ENCODE results near the gene CHRNB4. TPM values are rescaled to one million over a fixed set of nuclear protein-coding genes. Genes with fewer than 3 reads are reported as not detected.

CHRNB4 gene
- total RNA-seq, 1 donor from 2014 or later: 3.2 TPM

- Mint-ChIP-seq H3K27me3 (ENCODE audit: low read depth) (no peaks in the 10 kb centered on the region), H3K4me1 (peaks cover 45% of the 10 kb centered on the region), H3K27ac (no peak overlapping the region), H3K36me3 (no peaks in the 10 kb centered on the region), H3K4me3 (no peak overlapping the region), H3K9me3 (no peaks in the 10 kb centered on the region)
- no peak for DNase-seq (ENCODE audit: low spot score in 2 of 2, unreplicated experiment in 2 of 2)
- TF ChIP-seq CTCF (IDR thresholded peaks at IDR 0.05; ENCODE audit: unreplicated experiment): no peak
These were observed 35.6 kb upstream of the CHRNB4 start for GRCh38 chr15:78676424-78677110.

DNA sequence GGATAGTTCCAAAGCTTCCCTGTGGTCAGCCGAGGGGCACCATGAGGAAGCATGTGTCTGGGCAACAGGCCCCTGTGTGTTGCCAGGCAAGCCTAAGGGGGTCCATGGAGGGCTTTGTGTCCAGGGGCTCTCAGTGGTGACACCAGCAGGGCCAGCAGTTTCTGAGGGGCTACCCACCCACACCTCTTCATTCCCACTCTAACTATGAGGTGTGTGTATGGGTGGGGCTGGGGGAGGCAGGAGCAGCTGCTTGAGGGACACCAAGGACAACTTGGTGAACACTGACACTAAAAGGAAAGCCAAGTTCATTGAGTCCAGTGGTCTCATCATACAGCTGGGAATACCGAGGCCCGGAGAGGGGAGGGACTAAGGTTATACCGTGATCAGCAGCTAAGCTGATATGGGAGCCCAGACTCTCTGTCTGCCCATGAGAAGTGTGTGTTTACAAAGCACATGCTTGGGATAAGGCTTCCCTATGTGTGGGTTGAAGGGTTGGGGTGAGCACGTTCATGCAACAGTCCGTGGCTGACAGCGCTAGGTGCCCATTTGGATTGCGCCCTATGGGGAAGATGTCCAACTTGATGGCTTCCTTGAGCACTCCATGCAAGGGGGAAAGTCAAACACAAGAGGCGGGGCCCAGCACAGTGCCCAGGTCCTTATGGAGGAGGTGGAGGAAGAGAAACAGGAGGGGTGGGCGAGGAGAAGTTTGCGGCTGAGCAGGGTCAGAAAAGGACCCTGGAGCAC, 34.8 kb upstream of the CHRNB4 start:
- Mint-ChIP-seq H3K4me3 (no peak overlapping the region), H3K36me3 (no peaks in the 10 kb centered on the region)
- no peak for DNase-seq (ENCODE audit: low spot score in 2 of 2, unreplicated experiment in 2 of 2)

DNA sequence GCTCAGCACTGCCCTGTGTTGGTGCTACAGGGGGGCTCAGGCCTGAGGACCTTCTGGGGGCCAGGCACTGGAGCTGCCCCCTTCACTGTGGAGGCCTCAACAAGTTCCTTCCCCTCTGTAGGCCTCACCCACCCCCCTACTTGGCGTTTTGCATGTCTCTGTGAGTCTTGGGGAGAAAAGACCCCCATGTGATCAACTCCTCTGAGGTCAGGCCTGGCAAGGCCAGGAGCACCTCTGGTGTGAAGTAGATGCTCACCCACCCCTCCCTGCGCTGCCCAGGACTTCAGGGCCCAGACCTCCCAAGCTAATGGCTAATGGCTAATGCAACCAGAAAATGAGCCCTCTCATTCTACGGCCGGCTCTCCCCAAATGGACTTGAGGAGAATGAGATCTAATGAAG, 34.2 kb upstream of the CHRNB4 start:
- Mint-ChIP-seq H3K4me3 (no peak overlapping the region), H3K36me3 (no peaks in the 10 kb centered on the region), H3K4me1 (peaks cover 36% of the 10 kb centered on the region), H3K27ac (no peak overlapping the region), H3K9me3 (no peaks in the 10 kb centered on the region), H3K27me3 (ENCODE audit: low read depth) (no peaks in the 10 kb centered on the region)
- no peak for DNase-seq (ENCODE audit: low spot score in 2 of 2, unreplicated experiment in 2 of 2)
- TF ChIP-seq CTCF (IDR thresholded peaks at IDR 0.05; ENCODE audit: unreplicated experiment): no peak

More for the DNA sequence above, 34.8 kb upstream of the CHRNB4 start:
- TF ChIP-seq CTCF (IDR thresholded peaks at IDR 0.05; ENCODE audit: unreplicated experiment): no peak
- Mint-ChIP-seq H3K27me3 (ENCODE audit: low read depth) (no peaks in the 10 kb centered on the region), H3K27ac (no peak overlapping the region), H3K9me3 (no peaks in the 10 kb centered on the region), H3K4me1 (peaks cover 40% of the 10 kb centered on the region)

DNA sequence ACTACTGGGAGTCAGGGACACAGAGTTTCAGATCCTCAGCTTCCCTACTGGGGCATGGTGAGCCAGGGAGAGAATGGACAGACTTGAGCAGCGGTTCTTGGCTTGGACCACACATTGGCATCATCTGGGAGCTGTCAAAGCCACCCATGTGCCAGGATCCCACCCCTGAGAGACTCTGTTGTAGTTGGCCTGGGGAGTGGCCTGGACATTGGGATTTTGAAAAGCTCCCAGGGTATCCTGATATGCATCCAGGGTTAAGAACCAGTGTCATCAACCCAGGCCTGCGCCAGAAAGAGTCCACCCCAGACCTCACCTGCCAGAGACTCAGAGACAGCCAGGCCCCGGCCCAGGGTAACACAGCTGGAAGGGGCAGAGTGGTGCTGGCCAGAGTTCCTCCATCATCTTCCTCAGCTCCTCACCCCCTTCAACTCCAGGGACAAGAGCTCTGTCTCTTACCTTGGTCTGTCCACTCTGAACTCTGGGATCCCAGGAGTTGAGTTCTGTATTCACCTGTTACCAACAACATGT, 33.0 kb upstream of the CHRNB4 start:
- H3K27me3 Mint-ChIP-seq (ENCODE audit: low read depth): no peaks in the 10 kb centered on the region
- no peak overlapping the region for H3K4me3 Mint-ChIP-seq
- H3K9me3 Mint-ChIP-seq: no peaks in the 10 kb centered on the region
- TF ChIP-seq CTCF (IDR thresholded peaks at IDR 0.05; ENCODE audit: unreplicated experiment): no peak
- no peaks in the 10 kb centered on the region for H3K36me3 Mint-ChIP-seq
- peaks cover 30% of the 10 kb centered on the region for H3K4me1 Mint-ChIP-seq
- DNase-seq (ENCODE audit: low spot score in 2 of 2, unreplicated experiment in 2 of 2): no peak
- no peak overlapping the region for H3K27ac Mint-ChIP-seq

DNA sequence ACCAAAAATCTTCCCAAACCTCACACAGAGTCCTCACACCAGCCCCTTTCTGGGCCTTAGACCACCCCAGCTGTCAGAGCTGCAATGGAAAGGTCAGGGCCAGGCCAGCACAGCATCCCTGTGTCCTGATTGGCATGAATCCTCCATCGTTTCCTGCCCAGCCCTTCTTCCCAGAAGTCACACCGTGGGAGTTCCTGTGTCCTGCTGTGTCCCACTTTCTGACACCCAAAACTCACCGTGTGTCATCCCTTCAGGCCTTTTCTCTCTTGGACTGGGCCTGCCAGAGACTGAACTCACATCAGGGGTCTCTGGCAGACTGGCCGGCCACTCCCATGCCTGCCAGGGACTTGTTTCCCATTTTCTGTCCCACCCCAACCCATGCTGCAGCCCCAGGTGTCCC, 32.5 kb upstream of the CHRNB4 start:
- no peaks in the 10 kb centered on the region for H3K36me3 Mint-ChIP-seq
- H3K9me3 Mint-ChIP-seq: no peaks in the 10 kb centered on the region
- H3K27me3 Mint-ChIP-seq (ENCODE audit: low read depth): no peaks in the 10 kb centered on the region
- no peak for TF ChIP-seq CTCF (IDR thresholded peaks at IDR 0.05; ENCODE audit: unreplicated experiment)
- H3K27ac Mint-ChIP-seq: no peak overlapping the region
- DNase-seq (ENCODE audit: low spot score in 2 of 2, unreplicated experiment in 2 of 2): no peak
- peaks cover 32% of the 10 kb centered on the region for H3K4me1 Mint-ChIP-seq
- no peak overlapping the region for H3K4me3 Mint-ChIP-seq

All from mesothelial cell of epicardium (in vitro differentiated cells).